ENCODE results near the gene SLC22A3. TPM values are rescaled to one million over a fixed set of nuclear protein-coding genes. Genes with fewer than 3 reads are reported as not detected.
A peak's percentile ranks its signal among the peaks of the same experiment; 100 is the strongest.
"Not testable (repeated sequence)": the region's sequence is repeated elsewhere in the genome, so short reads cannot be mapped to it uniquely, and the experiment has no call there.

SLC22A3 gene
- total RNA-seq, 2 experiments from 2014 or later, result not detected

DNA sequence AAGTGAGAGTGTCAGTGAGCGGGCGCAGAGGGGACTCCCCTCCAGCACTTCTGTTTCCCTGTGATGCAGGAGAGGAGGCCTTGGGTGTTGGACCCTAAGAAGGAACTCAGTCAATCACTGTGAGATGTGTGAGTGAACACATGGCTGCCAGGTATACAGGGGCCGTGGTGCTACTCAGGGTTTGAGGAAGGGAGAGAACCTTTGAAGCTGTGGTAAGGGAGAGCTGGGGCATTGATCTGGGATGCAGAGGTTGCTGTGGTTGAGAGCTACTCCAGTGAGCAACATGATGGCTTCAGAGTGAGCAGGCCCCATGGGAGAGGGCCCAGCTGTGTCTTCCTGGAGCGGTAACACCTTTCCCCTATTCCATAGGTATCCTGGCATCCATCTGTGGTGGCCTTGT, 99.2 kb downstream of the SLC22A3 start:
- Mint-ChIP-seq H3K9me3 (peaks cover 9% of the 10 kb centered on the region), H3K4me1 (ENCODE audit: low read depth) (peaks cover 3% of the 10 kb centered on the region), H3K27me3 (peaks cover 14% of the 10 kb centered on the region), H3K36me3 (peaks cover 2% of the 10 kb centered on the region), H3K4me3 (no peak overlapping the region), H3K27ac (no peak overlapping the region)
- intact Hi-C loops (cut with micrococcal nuclease), result no loop called here
- POLR2A ChIA-PET, result no interaction called here
- CTCF ChIA-PET, result interaction anchor here (0.9 kb wide), 1 partner anchor 8 kb away, joined by 4 read pairs; no protein-coding TSS in a partner anchor
- no peak for DNase-seq

DNA sequence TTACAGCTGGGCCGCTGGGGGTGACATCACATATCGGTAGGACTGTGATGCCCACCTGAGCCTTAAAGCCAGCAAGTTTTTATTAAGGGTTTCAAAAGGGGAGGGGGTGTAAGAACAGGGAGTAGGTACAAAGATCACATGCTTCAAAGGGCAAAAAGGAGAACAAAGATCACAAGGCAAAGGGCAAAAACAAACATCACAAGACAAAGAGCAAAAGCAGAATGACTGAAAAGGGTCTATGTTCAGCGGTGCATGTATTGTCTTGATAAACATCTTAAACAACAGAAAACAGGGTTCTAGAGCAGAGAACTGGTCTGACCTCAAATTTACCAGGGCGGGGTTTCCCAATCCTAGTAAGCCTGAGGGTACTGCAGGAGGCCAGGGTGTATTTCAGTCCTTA, 101.6 kb downstream of the SLC22A3 start:
- POLR2A ChIA-PET; H3K27ac Mint-ChIP-seq; intact Hi-C loops (cut with micrococcal nuclease); CTCF ChIA-PET; H3K27me3 Mint-ChIP-seq; H3K4me1 Mint-ChIP-seq (ENCODE audit: low read depth); DNase-seq; H3K4me3 Mint-ChIP-seq; H3K36me3 Mint-ChIP-seq; H3K9me3 Mint-ChIP-seq: not testable (repeated sequence)

DNA sequence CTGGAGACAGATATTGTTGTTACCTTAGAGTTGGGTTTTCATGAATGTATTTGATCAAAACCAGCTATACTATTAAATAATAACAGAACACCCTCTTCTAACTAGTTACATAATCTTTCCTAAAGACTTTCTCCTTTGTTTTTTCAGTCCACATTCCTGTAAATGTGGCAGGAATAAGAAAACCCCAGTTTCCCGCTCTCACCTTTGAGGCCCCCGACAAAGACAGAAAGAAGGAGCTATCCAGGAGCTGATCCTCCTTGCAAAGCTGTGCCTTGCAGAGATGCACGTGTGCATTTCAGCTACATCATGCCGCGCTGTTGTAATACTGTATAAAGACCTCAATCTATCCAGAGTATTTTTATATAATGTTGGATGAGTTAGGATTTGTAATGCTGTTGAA, 102.7 kb downstream of the SLC22A3 start:
- intact Hi-C loops (cut with micrococcal nuclease), result no loop called here
- no peak for DNase-seq
- ChIA-PET CTCF (no interaction called here), POLR2A (no interaction called here)
- Mint-ChIP-seq H3K36me3 (no peaks in the 10 kb centered on the region), H3K4me1 (ENCODE audit: low read depth) (no peaks in the 10 kb centered on the region), H3K27me3 (no peaks in the 10 kb centered on the region), H3K4me3 (no peak overlapping the region), H3K27ac (no peak overlapping the region), H3K9me3 (peaks cover 9% of the 10 kb centered on the region)

DNA sequence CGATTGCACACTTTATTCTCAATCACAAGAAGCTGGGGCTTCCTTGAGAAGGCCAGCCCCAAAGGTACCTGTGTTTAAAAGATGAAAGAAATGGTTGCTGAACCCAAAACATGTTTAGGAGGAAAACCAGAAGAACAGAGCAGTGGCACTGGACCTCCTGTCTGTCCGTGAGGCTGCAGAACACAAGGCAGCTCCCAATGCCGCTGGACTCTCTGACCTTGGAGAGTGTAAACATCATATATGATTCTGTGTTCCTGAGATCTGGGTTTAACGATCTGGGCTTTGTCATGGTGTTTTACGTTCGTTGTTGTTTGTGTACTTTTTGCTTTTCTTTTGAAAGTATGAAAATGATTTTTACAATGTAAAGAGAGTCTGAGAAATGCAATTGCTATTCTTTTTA, 106.1 kb downstream of the SLC22A3 start:
- Mint-ChIP-seq H3K27ac (no peak overlapping the region), H3K27me3 (no peaks in the 10 kb centered on the region), H3K36me3 (peaks cover 3% of the 10 kb centered on the region), H3K9me3 (peaks cover 9% of the 10 kb centered on the region), H3K4me1 (ENCODE audit: low read depth) (peaks cover 14% of the 10 kb centered on the region), H3K4me3 (no peak overlapping the region)
- DNase-seq, result no peak
- POLR2A ChIA-PET, result no interaction called here
- intact Hi-C loops (cut with micrococcal nuclease), result no loop called here
- CTCF ChIA-PET, result interaction anchor here (1.4 to 4.8 kb wide), 4 partner anchors 14 to 382 kb away, joined by 5 to 93 read pairs (median 10); no protein-coding TSS in a partner anchor

DNA sequence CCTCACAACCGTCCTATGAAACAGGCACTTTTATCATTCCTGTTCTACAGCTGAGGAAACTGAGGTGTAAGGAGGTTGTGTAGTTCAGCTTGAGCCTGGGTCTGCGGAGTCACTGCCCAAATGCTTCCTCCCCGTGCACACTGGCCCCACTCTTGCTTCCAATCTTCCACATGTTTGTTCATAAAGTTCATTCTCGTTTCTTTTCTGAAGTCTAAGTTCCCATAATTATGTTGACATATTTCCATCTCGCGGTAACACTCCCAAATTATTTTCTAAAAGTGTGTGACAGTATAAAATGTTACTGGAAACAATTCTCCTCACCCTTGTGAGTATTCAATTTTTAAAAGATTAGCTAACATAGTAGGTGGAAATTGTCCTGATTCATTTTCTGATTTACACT, 106.9 kb downstream of the SLC22A3 start:
- no peak overlapping the region for H3K27ac Mint-ChIP-seq
- POLR2A ChIA-PET, result no interaction called here
- intact Hi-C loops (cut with micrococcal nuclease), result no loop called here

DNA sequence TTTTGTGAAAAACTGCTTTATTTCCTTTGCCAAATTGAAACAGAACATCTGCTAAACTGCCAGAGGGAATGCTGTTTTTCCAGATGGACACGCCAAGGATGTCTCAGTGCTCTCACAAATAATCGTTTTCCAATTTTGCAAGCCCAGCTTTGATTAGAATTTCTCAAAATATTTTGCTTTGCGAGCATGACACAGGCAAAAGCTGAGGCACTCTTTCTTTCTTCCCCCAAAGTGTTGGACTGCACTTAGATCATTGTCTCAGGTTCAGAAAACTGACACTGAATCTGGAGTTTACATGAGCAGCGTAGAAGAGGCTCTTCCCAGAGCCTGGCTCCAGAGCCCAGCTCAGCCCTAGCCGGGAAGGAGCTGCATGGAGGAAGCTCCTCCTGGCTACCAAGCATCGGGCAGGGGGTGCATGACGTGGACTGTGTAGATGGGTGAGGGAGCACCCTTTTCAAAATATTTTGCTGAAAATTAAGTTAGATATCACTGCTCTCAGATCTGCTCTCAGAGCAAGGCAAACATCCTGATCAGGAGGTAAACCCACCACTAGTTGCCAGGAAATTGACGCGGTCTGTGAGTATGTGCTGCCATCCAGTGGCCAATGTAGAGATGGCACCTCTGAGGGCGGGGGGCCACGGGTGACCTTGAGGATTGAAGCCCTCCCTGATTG, 107.5 kb downstream of the SLC22A3 start:
- peak; percentile 78 for DNase-seq
- intact Hi-C loops (cut with micrococcal nuclease), result loop anchor here (1.0 kb wide), 2 partner anchors 317 to 592 kb away; no protein-coding TSS in a partner anchor
- Mint-ChIP-seq H3K27me3 (peaks cover 7% of the 10 kb centered on the region), H3K4me3 (no peak overlapping the region), H3K9me3 (peaks cover 3% of the 10 kb centered on the region), H3K27ac (no peak overlapping the region), H3K36me3 (peaks cover 3% of the 10 kb centered on the region), H3K4me1 (ENCODE audit: low read depth) (peaks cover 28% of the 10 kb centered on the region)
- ChIA-PET POLR2A (no interaction called here), CTCF (interaction anchor here (0.5 to 4.8 kb wide), 40 partner anchors 9 to 1203 kb away, joined by 3 to 93 read pairs (median 4); no protein-coding TSS in a partner anchor)

More for the DNA sequence above, 106.9 kb downstream of the SLC22A3 start:
- Mint-ChIP-seq H3K27me3 (peaks cover 5% of the 10 kb centered on the region), H3K36me3 (peaks cover 3% of the 10 kb centered on the region), H3K4me1 (ENCODE audit: low read depth) (peaks cover 22% of the 10 kb centered on the region), H3K9me3 (peaks cover 4% of the 10 kb centered on the region), H3K4me3 (no peak overlapping the region)
- no peak for DNase-seq
- CTCF ChIA-PET, result interaction anchor here (0.5 to 4.8 kb wide), 39 partner anchors 8 to 1203 kb away, joined by 3 to 93 read pairs (median 4); no protein-coding TSS in a partner anchor

DNA sequence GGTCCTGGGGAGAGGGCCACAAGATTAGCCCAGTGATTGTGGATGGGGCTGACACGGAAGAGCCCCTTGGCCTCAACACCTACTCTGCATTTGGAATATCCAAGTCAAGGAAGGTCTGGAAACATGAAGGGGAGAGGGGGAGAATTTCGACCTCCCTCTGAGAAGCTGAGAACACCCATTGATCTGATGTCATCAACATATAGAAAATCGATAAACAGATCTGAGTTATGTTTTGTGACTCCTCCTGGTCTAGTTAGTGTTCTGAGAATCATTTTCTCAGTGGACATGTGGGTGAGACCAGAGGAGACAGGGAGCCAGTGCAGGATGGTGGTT, 108.0 kb downstream of the SLC22A3 start:
- Mint-ChIP-seq H3K4me1 (ENCODE audit: low read depth) (peaks cover 33% of the 10 kb centered on the region), H3K4me3 (no peak overlapping the region), H3K27me3 (peaks cover 8% of the 10 kb centered on the region), H3K9me3 (no peaks in the 10 kb centered on the region), H3K36me3 (peaks cover 3% of the 10 kb centered on the region), H3K27ac (no peak overlapping the region)
- POLR2A ChIA-PET, result no interaction called here
- intact Hi-C loops (cut with micrococcal nuclease), result loop anchor here (1.0 kb wide), 2 partner anchors 318 to 593 kb away; no protein-coding TSS in a partner anchor
- DNase-seq, result no peak
- CTCF ChIA-PET, result interaction anchor here (0.8 to 4.8 kb wide), 16 partner anchors 8 to 736 kb away, joined by 3 to 93 read pairs (median 6); no protein-coding TSS in a partner anchor

DNA sequence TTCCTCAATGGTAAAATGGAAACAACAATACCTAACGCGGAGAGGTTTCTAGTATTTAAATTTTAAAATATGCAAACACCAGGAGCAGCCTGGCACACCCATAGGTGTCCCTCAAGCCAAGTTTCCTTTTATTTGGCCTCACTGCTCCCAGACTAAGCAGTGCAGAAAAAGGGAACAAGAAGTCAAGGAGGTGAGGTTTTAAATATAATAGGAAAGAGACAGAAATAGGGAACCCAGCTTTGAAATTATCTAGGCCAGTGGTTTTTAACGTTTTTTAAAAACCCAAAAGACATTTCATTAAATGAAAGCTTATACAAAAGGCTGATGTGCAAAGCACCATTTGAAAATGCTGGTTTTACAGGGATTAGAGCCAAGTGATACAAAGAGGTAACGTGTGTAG, 109.6 kb downstream of the SLC22A3 start:
- DNase-seq, result no peak
- no peaks in the 10 kb centered on the region for H3K9me3 Mint-ChIP-seq
- H3K4me1 Mint-ChIP-seq (ENCODE audit: low read depth), result peaks cover 48% of the 10 kb centered on the region
- POLR2A ChIA-PET, result no interaction called here
- intact Hi-C loops (cut with micrococcal nuclease), result no loop called here
- peaks cover 3% of the 10 kb centered on the region for H3K36me3 Mint-ChIP-seq
- CTCF ChIA-PET, result interaction anchor here (4.8 kb wide), 1 partner anchor 318 kb away, joined by 93 read pairs; no protein-coding TSS in a partner anchor
- H3K27ac Mint-ChIP-seq, result no peak overlapping the region
- H3K4me3 Mint-ChIP-seq, result no peak overlapping the region
- peaks cover 8% of the 10 kb centered on the region for H3K27me3 Mint-ChIP-seq

DNA sequence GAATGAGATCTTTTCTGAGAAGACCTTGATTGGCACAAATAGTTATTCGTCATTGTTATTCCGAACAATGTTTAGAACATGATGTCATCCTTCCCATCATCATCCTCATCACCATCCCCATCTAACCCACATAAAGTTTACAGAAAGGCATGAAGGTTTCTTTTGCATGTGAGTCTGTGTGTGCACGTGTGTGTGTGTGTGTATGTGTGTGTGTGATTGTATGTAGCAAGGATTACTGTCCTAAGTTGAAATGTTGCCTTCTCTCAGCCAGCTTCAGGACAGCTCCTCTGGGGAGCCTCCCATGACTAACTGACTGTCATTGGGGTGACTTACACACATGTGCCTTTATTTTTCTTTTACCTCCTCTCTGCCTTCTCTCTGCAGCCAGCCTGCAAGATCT, 113.5 kb downstream of the SLC22A3 start:
- Mint-ChIP-seq H3K27ac (peak overlapping the region; percentile 31), H3K27me3 (peaks cover 12% of the 10 kb centered on the region), H3K4me3 (no peak overlapping the region), H3K4me1 (ENCODE audit: low read depth) (peaks cover 72% of the 10 kb centered on the region), H3K36me3 (peaks cover 5% of the 10 kb centered on the region), H3K9me3 (no peaks in the 10 kb centered on the region)
- POLR2A ChIA-PET, result no interaction called here
- DNase-seq, result peak; percentile 40
- CTCF ChIA-PET, result interaction anchor here (1.7 kb wide), 1 partner anchor 324 kb away, joined by 4 read pairs; no protein-coding TSS in a partner anchor
- intact Hi-C loops (cut with micrococcal nuclease), result loop anchor here (1.0 to 5.0 kb wide), 8 partner anchors 62 to 769 kb away; partner anchors contain the start of genes MRPL18, SOD2 and WTAP

DNA sequence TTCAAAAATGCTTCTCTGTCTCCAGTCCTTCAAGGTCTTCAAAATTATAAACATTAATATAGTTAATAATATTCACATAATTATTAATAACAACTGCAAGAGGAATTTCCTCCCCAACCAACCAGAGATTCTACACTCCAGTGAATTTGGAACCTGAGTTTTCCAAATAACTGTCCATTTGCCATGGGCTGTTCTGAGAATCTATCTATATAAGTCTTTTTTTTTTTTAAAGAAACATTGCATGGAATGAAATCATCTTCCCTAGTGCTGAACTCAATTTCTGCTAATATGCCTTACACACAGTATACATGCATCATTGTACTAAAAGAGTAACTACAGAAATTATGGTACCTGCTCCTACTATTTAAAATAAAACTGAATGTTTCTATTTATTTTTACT, 113.9 kb downstream of the SLC22A3 start:
- Mint-ChIP-seq H3K27ac (peak overlapping the region; percentile 68), H3K9me3 (no peaks in the 10 kb centered on the region), H3K4me1 (ENCODE audit: low read depth) (peaks cover 72% of the 10 kb centered on the region), H3K27me3 (peaks cover 14% of the 10 kb centered on the region), H3K4me3 (no peak overlapping the region), H3K36me3 (peaks cover 8% of the 10 kb centered on the region)
- intact Hi-C loops (cut with micrococcal nuclease), result loop anchor here (1.0 to 5.0 kb wide), 8 partner anchors 61 to 770 kb away; partner anchors contain the start of genes MRPL18, SOD2 and WTAP
- CTCF ChIA-PET, result interaction anchor here (0.7 to 1.4 kb wide), 2 partner anchors 71 to 323 kb away, joined by 3 to 5 read pairs; no protein-coding TSS in a partner anchor
- DNase-seq, result no peak
- POLR2A ChIA-PET, result no interaction called here

DNA sequence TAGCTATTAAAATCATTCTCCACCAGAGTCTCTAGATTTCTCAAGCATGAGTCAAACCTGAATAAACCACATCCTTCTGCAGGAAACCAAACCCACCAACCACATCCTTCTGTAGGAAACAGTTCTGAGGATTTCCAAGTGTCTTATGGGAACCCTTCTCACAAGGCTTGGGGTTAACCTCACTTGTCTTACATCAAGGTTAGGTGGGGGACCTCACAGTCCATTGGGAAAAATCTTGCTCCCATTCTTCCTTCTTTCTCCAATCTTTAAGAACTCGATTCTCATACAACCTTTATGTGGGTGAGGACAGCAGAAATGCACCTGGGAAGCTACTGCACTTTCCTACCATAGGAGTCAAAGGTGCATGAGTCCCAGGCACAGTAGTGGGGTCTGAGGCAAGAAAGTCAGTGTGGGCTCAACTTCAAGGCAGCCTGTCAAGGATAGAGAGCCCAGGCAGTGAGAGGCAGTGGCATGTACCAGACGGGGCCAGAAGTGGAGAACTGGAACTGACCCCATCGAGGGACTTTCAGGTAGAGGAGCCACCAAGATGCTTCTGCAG, 114.5 kb downstream of the SLC22A3 start:
- Mint-ChIP-seq H3K27me3 (peaks cover 14% of the 10 kb centered on the region), H3K9me3 (no peaks in the 10 kb centered on the region), H3K36me3 (peaks cover 8% of the 10 kb centered on the region), H3K4me1 (ENCODE audit: low read depth) (peaks cover 72% of the 10 kb centered on the region), H3K27ac (peak overlapping the region; percentile 68), H3K4me3 (peak overlapping the region; percentile 42)
- ChIA-PET CTCF (interaction anchor here (0.7 to 1.4 kb wide), 2 partner anchors 71 to 324 kb away, joined by 3 to 5 read pairs; no protein-coding TSS in a partner anchor), POLR2A (no interaction called here)
- intact Hi-C loops (cut with micrococcal nuclease), result loop anchor here (1.0 to 5.0 kb wide), 8 partner anchors 61 to 770 kb away; partner anchors contain the start of genes MRPL18, SOD2 and WTAP
- peak; percentile 64 for DNase-seq

DNA sequence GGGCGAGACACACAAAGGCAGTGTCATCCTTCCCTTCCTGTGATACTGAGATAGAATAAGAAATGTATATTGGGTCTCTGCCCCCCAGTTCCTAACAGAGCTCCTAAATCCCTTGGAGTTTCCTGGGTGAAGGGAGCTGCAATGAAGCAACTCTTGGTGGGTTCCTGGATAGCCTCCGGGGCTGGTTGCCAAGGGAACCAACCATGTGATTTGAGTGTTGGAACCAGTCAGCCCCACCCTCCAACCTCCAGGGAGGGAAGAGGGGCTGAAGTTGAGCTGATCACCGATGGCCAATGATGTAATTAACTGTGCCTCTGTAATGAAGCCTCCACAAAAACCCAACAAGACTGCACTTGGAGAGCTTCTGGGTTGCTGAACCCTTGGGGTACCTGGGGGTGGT, 116.6 kb downstream of the SLC22A3 start:
- CTCF ChIA-PET, result interaction anchor here (1.0 to 2.9 kb wide), 4 partner anchors 9 to 68 kb away, joined by 3 to 14 read pairs (median 10); no protein-coding TSS in a partner anchor
- DNase-seq, result no peak
- H3K27ac Mint-ChIP-seq, result no peak overlapping the region
- H3K4me1 Mint-ChIP-seq (ENCODE audit: low read depth), result peaks cover 54% of the 10 kb centered on the region
- H3K36me3 Mint-ChIP-seq, result peaks cover 5% of the 10 kb centered on the region
- no peak overlapping the region for H3K4me3 Mint-ChIP-seq
- peaks cover 12% of the 10 kb centered on the region for H3K27me3 Mint-ChIP-seq
- POLR2A ChIA-PET, result interaction anchor here (0.7 to 1.7 kb wide), 2 partner anchors 49 to 535 kb away, joined by 3 to 4 read pairs; no protein-coding TSS in a partner anchor
- intact Hi-C loops (cut with micrococcal nuclease), result loop anchor here (5.0 kb wide), 5 partner anchors 447 to 772 kb away; partner anchors contain the start of genes MRPL18, SOD2 and WTAP
- no peaks in the 10 kb centered on the region for H3K9me3 Mint-ChIP-seq

Data from activated CD4-positive, alpha-beta memory T cell treated with anti-CD3 and anti-CD28 coated beads for 36 hours (primary cell).